GM18951 (cell line): ENCODE data around the gene CCDC127.

ENCODE experiments used
- POLR2A ChIP-seq: IDR thresholded peaks from 4 replicates; pipeline ENCODE4 v1.6.1; 2011; ENCODE audit warnings: mild to moderate bottlenecking; ENCODE audit not compliant: insufficient read length, insufficient read depth; ENCODE audit errors: extremely low read depth
- in situ Hi-C: fragments of 300-500 bp; cut with MboI; formaldehyde crosslinking; loops from one replicate; pipeline ENCODE4 v1.12.0; 2022; ENCODE audit warnings: low sequenced_read_pairs, mixed read lengths, inconsistent platforms; ENCODE audit not compliant: unreplicated experiment

CCDC127 gene

DNA sequence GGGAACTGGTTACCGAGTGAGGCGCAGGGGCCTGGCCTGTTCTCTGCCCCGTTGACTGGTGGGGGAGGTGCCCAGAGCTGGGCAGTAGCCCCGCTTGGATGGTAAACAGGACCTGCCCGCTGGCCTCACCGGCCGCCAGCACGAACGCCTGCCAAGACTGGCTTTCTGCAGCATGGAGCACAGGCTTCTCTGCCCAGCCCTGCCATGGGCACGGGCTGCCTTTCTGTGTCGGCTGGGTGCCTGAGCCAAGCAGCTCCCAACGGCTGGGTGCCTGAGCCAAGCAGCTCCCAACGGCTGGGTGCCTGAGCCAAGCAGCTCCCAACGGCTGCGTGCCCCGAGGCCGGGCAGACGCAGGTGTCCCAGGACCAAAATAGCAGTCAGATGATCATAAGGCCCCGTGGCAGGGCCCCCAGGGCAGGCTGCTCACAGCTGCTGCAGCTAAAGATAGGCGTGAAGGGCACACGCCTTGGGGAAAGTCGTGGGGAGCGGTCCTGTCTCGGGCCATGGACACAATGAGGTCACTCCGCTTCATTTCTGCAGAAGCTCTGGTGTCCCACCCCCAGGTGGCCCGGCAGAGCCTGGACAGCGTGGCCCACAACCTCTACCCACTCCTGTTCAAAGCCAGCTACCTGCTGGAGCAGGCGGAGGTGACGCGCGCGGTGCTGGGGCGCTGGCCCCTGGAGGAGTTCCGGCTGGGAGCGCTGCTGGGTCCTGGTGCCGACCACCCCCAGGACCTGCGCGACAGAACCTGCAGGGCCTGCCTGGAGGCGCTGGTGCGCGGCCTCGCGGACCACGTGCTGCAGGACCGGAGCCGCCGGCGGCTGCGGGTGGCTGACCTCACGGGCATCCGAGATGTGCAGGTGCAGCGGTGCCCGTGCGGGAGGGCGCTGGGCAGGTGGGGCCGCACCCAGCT is 26.7 kb downstream of the CCDC127 start, which contains the start of gene LRRC14B:
LRRC14B (plus strand) TSS at position 460 of the 913 bp plus-strand sequence; CDS start at position 504, 44 bp downstream.
- in situ Hi-C loops = no loop called here
- TF ChIP-seq POLR2A = no peak

DNA sequence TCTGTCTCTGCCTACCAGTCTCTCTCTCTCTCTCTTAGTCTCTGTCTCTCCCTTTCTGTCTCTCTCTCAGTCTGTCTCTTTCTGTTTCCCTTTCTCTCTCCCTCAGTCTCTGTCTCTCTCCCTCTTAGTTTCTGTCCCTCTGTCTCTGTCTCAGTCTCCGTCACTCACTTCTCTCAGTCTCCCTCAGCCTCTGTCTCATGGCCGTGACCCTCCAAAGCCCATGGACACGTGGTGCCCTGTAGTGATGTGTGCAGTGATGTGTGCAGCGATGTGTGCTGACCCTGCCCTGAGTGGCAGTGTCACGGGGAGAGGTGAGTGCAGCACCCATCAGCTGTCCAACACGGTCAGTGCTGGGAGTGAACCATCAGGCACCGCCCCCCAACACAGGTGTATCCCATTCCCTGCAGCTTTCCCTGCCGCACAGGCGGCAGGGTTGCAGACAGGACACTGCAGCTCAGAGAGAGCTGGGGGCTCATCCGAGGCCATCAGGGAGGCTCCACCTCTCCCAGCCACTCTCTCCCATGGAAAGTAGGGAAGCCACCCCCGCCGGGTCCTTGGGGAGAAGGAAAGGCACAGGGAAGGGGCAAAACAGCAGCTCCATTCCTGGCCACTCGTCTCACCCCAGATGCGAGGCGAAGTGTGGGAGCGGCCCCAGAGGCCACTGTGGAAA is 27.5 kb downstream of the CCDC127 start:
- in situ Hi-C loops = no loop called here
- TF ChIP-seq POLR2A = no peak

DNA sequence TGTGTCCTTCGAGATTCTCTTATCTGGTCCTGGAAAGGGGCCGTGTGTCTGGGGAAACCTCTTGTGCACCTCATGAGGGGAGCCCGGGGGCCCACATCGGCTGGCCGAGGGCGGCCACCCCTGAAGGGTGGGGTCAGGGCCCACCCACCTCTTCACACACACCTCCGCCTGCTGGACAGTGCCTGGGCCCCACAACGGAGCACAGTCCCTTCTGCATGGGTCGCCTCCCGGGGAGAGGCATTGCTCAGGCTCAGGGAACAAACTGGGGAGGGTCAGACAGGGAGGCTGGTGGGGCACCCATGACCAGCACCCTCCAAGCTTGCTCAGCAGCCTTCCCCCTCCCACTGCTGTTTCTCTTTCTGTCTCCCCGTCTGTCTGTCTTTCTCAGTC is 28.0 kb downstream of the CCDC127 start:
- TF ChIP-seq POLR2A = no peak
- in situ Hi-C loops = no loop called here

DNA sequence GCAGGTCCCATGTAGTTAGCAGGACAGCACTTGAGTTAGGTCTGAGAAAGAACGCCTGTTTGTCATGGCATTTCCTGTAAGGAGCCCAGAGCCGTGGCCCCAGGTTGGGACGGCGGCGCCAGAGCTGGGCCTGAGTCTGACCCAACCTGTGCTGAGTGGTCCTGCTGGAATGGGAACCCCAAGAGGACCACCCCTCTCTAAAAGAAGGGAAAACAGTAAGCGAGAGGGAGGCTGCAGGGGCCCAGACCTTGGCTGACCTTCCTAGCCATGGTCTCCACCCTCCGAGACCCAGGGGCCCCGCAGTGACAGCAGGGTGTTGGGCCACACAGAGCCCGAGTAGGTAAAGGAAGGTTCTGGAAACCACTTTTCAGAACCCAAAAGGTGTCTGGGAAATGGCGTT is 28.5 kb downstream of the CCDC127 start:
- in situ Hi-C loops = no loop called here

DNA sequence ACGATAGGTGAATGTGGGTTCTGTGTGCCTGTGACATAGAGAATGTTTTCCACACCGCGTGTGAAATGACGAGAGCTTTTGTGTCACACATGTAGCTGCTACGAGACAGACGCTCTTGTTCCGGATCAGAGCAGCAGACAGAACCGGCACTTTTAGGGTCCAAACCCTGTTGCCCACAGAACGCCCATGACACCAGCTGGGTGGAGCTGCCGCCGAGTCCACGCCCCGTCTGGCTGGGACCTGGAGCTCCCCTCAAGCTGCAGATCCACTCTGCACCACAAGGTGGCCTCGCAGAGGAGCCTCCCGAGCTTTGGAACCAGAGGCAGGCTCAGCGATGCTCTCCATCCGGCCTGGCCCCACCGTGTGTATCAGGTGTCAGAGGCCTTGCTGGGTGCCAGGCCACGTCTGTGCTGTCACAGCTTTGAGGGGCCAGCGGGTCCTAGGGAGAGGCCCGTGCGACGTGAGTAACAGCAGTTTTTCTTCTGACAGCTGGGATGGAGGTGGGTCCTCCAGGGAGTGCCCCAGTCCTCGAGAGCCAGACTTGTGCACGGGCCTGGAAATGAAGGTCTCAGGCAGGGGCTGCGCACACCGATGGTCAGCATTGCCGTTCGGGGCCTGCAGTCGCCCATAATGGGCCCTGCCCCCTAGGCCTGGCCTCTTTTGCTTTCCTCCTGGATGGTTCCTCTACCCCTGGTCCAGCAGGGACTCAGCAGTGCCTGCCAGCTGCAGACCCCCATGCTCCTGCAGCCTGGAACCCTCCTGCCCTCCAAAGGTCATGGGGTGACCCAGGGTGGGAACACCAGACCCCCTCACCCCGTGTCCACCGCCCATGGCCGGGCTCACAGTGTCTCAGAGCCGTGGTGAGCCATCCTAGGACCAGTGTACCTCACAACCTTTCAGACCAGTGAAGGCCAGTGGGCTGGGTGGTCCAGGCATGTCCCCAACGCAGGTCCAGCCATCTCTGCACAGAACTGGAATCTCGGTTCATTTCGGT is 29.2 kb downstream of the CCDC127 start:
- in situ Hi-C loops = no loop called here
- peak; percentile 30 for TF ChIP-seq POLR2A

More for the DNA sequence above, 28.5 kb downstream of the CCDC127 start:
- TF ChIP-seq POLR2A = no peak

- in situ Hi-C loops = no loop called here
- TF ChIP-seq POLR2A = no peak
These were observed 30.1 kb downstream of the CCDC127 start for GRCh38 chr5:187617-188451.

DNA sequence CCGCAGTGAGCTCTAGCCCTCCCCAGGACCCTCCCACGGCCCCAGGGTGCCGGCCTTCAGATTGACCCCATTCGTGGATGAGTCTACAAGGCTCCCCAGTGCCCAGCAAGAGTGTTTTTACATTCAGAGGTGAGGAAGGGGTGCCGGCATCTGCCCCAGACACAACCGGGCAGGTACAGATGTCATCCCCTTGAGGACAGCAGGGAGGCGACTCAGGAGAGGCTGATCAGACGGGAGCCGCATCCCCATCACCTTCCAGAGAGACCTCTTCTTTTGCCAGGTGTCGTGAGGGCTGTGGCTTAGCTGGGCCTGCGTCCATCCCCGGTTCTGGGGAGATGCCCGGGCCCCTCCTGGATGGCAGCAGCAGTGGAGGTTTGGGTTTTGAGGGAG is 30.9 kb downstream of the CCDC127 start:
- no peak for TF ChIP-seq POLR2A
- in situ Hi-C loops = no loop called here

DNA sequence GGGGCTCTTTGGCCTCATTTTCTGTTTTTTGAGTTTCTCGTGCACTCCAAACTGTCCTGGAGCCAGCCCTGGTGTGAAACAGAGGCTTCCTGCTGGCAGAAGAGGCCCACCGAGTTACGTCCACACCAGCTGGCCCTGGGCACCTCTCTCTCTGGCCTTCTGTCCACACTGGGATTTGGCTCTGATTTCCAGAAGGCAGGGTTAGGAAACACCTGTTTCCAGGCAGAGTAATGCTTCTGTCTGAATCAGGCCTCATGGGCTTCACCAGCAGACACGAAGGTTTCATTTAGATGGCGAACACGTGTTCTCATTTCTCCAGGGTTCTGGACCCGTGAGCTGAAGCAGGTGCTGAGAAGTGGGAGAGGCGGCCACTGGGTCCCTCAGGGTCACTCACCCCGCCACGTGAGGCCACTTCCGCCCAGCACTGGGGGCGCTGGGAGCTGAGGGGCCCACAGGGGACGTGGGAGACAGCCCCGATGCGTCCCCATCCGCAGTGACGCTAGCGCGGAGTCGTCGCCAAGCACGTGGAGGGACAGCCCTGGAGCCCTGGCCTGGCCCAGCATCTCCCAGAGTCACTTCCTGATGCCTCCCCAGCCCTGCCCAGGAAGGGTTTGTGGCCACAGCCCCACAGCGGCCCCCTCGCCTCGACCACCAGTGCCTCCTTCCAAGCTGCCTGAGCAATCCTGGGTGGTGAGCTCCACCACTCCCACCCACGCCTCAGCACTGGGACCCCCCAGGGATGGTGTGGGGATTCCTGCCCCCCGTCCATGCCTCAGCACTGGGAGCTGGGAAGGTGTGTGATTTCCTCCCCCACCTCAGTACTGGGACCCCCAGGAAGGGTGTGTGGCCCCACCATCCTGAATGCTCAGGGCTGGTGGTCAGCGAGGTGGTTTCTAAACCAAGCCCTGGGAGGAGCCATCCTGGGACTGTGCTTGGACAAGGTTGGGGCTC is 31.6 kb downstream of the CCDC127 start:
- TF ChIP-seq POLR2A = no peak
- in situ Hi-C loops = no loop called here

DNA sequence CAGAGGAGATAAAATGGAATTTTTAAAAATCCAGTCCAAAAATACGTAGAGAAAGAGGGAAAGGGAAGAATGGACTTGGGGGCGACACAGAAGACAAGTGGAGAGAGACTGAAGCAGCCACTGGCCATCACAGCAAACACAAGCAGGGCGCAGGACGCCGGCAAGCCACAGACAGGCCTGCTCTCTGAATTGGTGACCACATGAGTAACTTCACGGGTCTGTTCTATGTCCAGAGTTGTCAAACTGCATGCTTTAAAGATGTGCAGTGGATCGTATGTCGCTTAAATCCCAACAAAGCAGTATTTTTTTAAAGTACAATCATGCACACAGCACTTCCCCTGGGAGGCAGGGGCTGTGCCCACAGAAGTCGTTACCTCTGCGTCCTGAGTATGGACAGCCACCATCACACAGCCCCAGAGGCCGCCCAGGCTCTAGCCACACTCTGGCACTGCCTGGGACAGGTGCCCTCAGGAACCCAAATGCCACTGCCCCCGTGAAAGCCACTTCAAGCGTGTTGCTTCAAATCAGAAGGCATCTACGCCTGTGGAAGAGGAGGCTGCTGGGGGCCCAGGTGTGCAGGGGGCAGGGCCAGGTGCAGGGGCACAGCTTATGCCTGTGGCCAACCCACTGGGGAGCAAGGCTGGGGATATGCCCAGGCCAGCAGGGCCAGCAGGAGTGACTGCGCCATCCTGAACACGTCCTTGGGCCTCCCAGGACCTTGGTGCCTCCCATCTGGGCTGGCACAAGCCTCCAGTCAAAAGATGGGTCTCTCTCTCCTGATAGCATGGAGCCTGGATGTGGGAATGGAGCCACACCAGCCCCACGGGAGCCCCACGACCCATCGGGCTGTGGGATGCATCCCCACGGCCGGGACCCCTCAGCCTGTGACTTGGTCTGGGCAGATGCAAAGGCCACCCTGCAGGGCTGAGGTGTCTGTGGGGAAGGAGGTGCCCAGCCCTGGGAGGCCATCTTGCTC is 32.6 kb downstream of the CCDC127 start:
- in situ Hi-C loops = no loop called here
- TF ChIP-seq POLR2A = no peak

- in situ Hi-C loops = no loop called here
- no peak for TF ChIP-seq POLR2A
These were observed 33.5 kb downstream of the CCDC127 start for GRCh38 chr5:184471-184870.

DNA sequence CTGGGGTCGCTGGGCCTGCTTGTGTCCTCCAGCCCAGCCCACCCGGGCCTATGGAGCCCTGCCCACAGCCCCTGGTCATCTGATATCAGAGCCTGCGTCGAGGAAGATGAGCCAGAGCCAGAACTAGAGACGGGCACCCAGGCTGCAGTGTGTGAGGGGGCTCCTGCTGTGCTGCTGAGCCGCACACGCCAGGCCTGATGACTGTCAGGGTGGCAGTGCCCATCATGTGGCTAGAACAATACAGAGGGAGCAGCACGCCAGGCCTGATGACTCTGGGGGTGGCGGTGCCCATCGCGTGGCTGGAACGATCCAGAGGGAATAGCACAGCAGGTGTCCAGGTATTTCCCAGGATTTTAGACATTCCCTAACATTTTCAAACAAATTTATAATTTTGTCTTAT is 35.8 kb downstream of the CCDC127 start:
- TF ChIP-seq POLR2A = no peak
- in situ Hi-C loops = no loop called here
